OCI-M2 (cell line): ENCODE measurements around the gene NPR1.
"Not testable (repeated sequence)": the region's sequence is repeated elsewhere in the genome, so short reads cannot be mapped to it uniquely, and the experiment has no call there.

ENCODE experiments used
- DNase-seq: peaks from one replicate; lab custom pipeline; 2025; ENCODE audit not compliant: unreplicated experiment; lab: John Stamatoyannopoulos, UW

Gene NPR1

DNA sequence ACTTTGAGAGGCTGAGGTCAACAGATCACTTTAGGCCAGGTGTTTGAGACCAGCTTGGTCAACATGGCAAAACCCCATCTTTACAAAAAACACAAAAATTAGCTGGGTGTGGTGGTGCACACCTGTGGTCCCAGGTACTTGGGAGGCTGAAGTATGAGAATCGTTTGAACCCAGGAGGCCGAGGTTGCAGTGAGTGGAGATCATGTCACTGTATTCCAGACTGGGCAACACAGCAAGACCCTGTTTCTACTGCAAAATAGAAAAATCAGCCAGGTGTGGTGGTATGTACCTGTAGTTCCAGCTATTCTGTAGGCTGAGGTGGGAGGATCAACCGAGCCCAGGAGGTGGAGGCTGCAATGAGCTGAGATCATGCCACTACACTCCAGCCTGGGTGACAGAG, 45.2 kb downstream of the NPR1 start:
- no peak for DNase-seq

DNA sequence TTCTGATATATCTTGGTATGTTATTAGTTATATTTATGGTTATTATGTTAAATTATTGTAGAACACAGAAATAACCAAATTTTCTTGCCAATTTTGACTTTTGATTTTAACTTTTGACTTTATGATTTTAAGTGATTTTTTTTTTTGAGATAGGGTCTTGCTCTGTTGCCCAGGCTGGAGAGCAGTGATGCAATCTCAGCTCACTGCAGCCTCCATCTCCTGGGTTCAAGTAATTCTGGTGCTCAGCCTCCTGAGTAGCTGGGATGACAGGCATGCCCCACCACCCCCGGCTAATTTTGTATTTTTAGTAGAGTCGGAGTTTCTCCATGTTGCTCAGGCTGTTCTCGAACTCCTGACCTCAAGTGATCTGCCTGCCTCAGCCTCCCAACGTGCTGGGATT, 46.1 kb downstream of the NPR1 start:
- not testable (repeated sequence) for DNase-seq

DNA sequence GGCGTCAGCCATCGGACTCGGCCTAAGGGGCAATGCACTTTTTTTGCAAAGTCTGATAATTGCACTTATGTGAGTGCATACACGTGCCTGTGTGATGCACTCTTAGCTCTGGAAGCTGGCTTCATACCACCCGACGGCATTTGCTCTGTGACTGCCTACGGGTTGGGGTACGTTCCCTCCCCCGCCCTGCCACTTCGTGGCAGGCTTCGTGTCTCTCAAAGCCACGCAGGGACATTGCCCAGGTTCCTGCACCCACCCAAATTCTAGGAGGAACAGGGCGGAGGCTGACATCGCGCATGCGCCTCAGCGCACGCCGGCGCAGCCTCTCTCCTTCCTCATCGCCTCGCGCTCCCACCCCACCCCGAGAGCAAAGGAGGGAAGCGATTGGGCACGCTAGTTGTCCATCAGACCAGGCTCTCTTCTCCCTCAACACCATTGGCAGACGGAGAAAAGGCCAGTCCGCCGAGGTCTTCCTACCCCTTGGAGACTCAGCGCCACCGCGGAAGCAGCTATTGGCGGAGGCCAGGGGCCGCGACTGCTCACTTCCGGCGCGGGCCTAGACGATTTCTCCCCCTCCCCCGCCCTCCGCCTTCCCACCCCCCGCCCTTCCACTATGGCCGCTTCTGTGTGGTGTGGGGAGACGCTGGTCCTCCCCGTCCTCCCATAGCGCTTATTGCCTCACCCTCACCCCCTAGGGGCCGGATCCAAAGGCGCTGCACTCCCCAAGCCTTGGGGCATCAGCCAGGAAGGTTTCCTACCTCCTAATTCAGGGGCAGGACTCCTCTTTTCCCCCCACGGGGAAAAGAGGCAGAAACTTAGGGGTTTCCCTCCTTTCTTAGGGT, 49.2 kb downstream of the NPR1 start, which contains the start of gene INTS3:
INTS3 (plus strand) TSS at position 588 of the 842 bp plus-strand sequence. CDS start 585 bp downstream, outside the sequence.
- peak; percentile 85 for DNase-seq

DNA sequence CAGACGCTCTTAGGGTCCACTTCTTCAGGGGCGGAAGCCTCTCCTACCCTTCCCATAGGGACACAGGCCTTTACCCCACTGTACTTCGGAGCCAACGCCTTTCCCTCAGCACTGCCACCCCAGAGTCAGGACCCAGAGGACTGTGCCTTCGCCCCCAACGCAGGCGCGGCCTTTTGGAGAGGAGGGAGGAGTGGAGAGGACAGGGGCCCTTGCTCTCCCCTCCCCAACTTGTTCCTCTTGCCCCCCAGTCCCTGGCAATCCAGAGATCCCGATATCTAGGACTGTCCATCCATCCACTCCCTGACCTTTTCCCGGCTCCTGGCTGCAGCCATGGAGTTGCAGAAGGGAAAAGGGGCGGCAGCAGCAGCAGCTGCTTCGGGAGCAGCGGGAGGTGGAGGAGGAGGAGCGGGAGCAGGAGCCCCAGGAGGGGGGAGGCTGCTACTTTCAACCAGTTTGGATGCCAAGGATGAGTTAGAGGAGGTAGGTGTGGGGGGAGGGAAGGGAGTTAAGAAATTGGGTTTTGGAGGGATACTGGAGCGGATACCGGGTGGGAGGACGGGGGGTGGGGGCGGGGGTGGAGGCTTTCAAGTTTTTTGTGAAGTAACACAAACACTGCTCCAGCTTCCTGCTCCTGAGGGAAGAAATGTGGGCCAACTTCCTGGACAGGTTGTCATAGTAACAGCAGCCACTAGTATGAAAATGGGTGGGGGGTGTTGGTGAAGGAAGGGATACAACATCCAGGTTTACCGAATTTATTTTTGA, 50.0 kb downstream of the NPR1 start:
- DNase-seq = no peak

DNA sequence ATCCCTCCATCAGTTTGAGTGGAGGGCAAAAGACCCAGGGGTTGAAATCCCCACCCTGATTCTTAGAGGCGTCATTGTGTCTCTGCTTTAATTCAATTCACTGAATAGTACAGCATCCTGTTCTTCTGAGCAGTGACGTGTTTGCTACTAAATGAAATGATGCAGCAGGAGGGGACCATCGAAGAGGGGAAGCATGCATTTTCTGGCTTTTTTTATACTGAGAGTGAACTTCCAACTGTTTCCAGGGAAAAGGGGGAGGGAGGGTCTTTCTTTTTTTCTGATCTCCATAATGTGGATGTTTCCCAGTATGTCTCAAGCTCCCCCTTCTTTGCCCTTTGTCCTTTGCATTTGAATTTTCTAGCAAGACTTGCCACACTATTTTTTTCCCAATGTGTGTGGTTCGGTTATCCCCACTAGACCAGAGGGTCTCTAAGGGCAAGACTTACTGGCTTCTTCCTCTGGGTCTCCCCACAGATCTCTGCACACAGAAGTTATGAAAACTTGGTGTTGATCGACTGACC, 52.0 kb downstream of the NPR1 start:
- no peak for DNase-seq

DNA sequence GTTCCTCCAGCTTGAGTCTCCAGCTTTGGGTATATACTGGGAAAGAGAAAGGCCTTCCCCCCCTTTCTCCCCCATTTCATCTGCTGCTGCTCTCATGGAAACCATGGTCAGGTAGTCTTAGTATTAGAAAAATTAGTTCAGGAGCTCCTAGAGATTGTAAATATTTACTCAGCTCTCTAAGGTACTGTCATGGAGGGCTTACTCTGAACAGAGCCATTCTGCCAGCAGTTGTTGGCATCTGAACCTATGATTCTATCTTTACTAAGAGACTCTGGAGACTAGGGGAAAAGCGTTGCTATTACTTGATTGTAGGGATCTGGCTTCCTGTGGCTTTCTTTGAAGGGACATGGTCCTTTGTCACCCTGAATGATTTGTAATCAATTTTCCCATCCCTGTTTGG, 55.5 kb downstream of the NPR1 start:
- no peak for DNase-seq

DNA sequence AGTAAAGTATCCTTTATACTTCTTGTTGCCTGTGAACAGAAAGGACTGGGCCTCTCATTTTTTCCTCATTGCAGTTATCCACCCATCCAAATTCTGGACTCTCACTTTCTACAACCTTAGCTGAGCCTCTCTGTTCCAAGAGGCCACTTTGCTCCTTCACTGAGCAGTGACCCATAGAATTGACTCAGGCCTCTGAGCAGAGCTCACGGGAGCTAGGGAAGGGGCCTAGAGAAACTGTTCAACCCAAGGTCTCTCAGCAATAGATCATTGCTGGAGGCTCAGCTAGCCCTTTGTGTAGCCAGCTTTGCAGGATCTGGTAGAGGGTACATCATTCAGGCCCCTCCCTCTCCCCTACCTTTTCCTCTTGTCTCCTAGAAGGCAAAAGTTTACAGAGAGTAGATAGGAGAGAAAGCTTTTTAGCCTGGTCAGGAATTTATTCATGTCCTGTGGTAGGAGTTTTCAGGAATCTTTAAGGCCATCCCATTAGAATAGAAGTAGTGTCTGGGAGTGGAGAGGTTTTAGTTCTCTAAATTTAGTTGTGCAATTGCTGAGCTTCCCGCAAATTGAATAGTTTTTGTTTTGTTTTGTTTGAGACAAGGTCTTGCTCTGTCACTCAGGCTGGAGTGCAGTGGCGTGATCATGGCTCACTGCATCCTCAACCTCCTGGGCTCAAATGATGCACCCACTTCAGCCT, 56.1 kb downstream of the NPR1 start:
- DNase-seq = no peak

DNA sequence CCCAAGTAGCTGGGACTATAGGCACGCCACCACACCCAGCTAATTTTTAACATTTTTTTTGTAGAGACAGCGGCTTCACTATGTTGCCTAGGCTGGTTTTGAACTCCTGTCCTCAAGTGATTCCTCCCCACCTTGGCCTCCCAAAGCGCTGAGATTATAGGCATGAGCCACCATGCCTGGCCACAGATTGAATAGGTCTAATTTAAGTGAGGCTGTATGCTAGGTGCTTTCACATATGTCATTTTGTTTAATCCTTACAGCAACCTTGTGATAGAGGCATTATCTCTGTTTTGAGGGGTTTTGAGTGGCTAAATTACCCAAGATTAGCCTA, 56.6 kb downstream of the NPR1 start:
- DNase-seq = no peak

DNA sequence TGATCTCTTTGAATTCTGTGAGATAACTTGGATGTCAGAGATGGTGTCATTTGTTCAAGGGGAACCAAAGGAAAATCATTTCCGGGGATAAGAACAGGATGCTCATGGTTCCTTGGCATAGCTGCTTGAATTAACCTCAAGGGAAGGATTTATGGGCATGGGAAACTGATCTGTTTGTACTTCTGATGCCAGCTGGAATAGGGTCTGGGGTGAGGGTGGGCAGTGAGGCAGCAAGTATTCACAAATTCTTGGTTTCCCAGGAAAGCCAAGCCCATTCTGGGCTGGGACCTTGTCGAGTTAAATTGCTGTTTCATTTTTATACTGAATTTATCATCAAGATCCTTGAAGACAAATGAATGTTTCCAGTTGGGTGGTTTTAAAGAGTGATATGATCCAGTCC, 63.5 kb downstream of the NPR1 start:
- no peak for DNase-seq

DNA sequence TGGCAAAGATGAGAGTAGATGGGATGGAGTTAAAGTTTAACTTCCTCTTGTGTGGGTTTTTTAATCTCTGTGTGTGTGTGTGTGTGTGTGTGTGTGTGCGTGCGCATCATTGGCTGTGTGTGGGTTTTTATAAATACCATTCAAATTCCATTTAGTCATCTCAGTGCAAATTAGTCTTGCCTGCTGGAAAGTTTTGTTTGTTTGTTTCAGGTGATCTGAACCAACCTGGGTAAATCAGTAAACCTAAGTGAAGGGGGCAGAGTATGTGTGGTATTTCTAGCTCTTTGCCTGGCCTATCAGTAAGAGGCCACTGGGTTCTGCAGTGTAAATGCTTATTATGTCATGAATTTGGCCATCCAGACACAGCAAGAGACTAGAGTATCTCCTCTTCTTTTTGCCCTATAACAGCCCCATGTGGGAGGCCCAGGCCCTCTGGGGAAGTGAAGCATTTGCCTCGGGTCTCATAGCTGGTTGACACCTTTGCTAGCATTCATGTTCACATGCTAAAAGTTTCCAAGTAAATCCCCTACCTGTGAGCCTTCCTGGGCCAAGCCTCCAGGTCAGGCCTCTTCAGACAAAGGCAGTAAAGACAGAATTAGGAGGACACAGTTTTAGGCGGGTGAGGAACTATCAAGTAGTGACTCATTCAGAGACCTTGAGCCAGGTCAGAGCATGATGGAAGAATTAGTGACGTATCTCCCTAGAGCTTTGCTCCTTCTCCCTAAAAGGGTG, 64.1 kb downstream of the NPR1 start:
- no peak for DNase-seq
